Measurements from ENCODE around the gene EPB41.
A peak's percentile ranks its signal among the peaks of the same experiment; 100 is the strongest.
"Not testable (repeated sequence)": the region's sequence is repeated elsewhere in the genome, so short reads cannot be mapped to it uniquely, and the experiment has no call there.

The EPB41 gene

DNA sequence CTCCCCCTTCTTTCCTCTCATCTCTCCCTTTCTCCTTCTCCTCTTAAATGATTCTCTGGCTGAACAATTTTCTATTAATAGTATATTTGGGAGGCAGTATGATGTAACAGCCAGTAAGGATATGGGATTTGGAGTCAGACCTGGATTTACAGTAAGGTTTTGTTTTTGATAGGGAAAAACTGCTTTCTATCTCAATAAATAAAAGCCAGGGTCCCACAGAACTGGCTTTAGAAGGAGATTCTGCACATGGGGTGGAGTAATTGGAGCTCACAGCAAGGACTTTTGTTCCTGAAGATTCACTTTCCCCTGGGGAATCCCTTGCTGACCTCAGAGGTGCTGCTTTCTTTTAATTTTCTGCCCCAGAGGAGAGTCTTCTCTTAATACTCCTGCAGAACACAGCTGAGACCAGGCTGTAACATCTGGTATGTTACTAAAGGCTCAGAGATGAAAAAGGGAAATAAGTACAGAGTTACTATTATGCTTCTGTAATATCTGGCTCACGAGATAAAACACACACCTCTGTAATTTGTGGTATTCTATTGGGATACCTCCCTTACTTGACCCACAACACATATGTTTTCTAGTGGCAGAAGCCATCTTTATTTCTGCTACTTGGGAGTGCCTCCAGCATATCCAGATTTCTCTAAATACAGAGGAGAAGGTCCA lies 13.4 kb downstream of the EPB41 start:
- DNase-seq (ENCODE audit: low spot score) = no peak

GRCh38 chr1:28928314-28928941 lies 14.1 kb downstream of the EPB41 start:
- peak; percentile 18 for DNase-seq (ENCODE audit: low spot score)

DNA sequence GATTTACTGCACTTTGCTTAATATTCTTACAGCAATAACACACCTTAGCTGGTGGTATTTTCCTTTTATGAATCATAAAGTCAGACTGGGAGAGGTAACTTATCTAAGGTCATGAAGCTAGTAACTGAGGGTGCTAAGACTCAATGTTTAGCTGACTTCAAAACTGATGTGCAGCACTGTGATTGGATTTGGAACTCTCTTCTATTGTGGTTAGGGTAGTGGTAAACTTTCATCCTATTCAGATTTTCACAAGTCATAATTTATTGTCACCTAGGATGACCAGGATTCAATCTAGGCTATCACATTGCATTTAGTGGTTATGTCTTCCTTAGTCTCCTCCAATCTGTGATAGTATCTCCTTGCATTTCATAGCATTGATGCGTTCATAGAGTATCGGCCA lies 18.9 kb downstream of the EPB41 start:
- peak; percentile 39 for DNase-seq (ENCODE audit: low spot score)

GRCh38 chr1:28933918-28934317 lies 19.5 kb downstream of the EPB41 start:
- DNase-seq (ENCODE audit: low spot score) = no peak

GRCh38 chr1:28934676-28935075 lies 20.3 kb downstream of the EPB41 start:
- DNase-seq (ENCODE audit: low spot score) = no peak

DNA sequence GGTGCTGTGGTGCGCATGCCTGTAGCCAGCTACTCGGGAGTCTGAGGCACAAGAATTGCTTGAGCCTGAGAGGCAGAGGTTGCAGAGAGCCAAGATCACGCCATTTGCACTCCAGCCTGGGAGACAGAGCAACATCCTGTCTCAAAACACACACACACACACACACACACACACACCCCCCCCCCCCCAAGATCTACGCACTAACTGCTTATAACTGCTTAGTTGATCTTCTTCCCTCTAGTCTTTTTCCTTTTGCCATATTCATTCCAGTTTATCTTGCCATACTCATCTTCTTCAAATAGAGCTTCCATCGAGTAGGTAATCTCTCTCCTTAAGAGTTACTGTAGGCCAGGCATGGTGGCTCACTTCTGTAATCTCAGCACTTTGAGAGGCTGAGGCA lies 20.9 kb downstream of the EPB41 start:
- DNase-seq (ENCODE audit: low spot score) = no peak

- DNase-seq (ENCODE audit: low spot score) = no peak
Observed at GRCh38 chr1:28936094-28936493, 21.7 kb downstream of the EPB41 start.

DNA sequence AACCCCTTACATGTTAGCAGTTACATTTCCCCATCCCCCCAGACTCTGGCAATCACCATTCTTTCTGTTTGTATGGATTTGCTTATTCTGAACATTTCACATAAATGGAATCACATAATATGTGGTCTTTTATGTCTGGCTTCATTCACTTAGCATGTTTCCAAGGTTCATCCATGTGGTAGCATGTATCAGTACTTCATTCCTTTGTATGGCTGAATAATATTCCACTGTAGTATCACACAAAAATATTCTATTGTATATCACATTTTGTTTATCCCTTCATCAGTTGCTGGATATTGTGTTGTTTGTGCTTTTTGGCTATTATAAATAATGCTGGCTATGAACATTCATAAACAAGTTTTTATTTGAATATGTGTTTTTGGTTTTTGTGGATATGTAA lies 22.2 kb downstream of the EPB41 start:
- no peak for DNase-seq (ENCODE audit: low spot score)

DNA sequence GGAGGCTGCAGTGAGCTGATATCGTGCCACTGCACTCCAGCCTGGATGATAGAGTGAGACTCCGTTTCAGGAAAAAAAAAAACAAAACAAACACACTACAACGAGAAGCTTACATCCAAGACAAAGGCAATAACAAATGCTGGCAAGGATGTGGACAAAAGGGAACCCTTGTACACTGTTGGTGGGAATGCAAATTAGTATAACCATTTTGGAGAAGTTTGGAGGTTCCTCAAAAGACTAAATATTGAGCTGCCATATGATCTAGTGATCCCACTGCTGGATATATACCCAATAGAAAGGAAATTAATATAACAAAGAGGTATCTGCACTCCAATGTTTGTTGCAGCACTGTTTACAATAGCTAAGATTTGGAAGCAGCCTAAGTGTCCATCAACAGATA lies 29.2 kb downstream of the EPB41 start:
- not testable (repeated sequence) for DNase-seq (ENCODE audit: low spot score)

DNA sequence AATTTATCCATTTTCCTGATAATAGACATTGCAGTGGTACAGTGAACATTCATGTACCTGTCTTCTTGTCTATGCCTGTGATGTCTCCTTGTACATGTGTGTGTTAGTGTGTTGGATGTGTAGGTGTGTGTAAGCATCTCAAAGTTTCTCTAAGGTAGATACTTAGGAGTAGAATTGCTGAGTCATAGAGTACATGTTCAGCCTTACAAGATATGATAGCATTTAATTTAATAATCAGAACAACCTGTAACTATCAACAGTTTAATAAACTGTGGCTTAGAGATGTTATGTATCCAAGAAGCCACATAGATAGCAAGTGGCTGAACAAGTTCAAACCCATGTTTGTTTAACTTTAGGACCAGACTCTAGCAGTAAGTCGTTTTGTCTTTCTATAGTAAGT lies 35.6 kb downstream of the EPB41 start:
- DNase-seq (ENCODE audit: low spot score) = no peak

DNA sequence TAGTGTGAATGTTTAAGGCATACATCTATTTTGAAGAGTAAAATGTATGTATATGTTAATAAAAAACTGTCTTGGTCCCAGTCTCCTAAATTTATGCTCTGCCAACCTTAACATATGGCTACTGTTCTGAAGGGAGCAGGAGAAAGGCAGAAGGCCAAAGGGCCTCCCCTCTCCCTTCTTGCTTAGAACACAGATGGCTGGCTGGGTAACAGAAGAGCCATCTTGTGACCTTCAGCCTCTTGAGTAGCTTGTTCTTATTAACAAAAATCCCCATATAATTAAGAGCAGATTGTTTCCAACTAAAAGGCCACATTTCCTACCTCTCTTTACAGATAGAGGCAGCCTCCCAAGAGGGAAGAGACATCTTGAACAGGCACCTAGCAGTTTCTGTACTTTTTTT lies 36.1 kb downstream of the EPB41 start:
- no peak for DNase-seq (ENCODE audit: low spot score)

GRCh38 chr1:28954126-28954726 lies 39.9 kb downstream of the EPB41 start:
- no peak for DNase-seq (ENCODE audit: low spot score)

- no peak for DNase-seq (ENCODE audit: low spot score)
Observed at GRCh38 chr1:28956038-28956464, 41.7 kb downstream of the EPB41 start.

DNA sequence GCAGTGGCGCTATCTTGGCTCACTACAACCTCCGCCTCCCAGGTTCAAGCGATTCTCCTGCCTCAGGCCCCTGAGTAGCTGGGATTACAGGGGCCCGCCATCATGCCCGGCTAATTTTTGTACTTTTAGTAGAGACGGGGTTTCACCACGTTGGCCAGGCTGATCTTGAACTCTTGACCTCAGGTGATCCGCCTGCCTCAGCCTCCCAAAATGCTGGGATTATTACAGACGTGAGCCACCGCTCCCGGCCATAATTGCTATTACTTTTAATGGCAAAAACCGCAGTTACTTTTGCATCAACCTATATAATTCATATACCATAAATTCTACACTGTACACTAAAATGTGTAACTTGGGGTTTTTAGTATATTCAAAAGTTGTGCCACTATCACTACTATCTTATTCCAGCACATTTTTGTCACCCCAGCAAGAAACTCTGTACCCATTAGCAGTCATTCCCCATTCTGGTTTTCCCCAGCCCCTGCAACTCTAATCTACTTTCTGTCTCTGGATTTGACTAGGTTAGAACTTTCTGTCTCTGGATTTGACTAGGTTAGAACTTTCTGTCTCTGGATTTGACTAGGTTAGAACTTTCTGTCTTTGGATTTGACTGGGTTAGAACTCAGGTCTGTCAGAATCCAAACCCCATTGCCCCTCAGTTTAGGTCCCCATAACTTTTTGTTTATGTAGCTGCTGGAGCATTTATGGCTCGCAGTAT lies 47.9 kb downstream of the EPB41 start:
- DNase-seq (ENCODE audit: low spot score) = not testable (repeated sequence)

- DNase-seq (ENCODE audit: low spot score) = peak; percentile 6
Observed at GRCh38 chr1:28965271-28965870, 51.0 kb downstream of the EPB41 start.

GRCh38 chr1:28966617-28967016 lies 52.2 kb downstream of the EPB41 start:
- no peak for DNase-seq (ENCODE audit: low spot score)

- peak; percentile 37 for DNase-seq (ENCODE audit: low spot score)
Observed at GRCh38 chr1:28971980-28972771, 57.8 kb downstream of the EPB41 start.

DNA sequence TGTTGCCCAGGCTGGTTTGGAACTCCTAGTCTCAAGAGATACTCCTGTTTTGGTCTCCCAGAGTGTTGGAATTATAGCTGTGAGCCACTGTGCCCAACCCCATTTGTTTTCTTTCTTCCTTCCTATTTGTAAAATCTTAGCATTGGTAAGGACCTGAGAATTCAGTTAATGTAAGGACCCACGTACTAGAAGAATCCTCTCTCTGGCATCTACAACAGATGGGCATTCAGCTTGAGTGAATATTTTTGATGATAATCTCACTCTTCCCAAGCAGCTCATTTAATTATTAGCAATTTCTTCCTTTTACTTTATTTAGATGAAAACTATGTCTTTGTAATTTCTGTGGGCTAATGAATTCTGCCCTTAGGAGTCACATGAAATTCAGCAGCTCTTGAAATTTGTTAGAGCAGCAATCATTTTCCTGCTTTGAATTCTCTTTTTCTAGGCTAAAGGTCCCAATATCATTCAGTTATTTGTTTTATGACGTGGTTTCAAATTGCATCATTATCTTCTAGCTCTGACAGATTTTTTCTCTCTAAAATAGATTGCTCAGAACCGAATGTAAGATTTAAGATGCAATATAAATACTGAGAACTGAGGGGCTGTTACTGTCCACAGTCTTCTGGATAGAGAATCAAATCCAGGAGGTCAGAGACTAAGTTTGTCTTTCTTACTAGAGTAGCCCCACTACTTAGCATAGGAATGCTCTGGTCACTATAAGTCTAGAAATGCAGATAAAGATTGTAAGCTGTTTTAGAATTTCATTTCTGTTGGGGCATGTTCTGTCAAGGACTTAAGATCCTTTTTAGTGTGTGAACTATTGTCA lies 59.4 kb downstream of the EPB41 start:
- DNase-seq (ENCODE audit: low spot score) = no peak

- no peak for DNase-seq (ENCODE audit: low spot score)
Observed at GRCh38 chr1:28974432-28974831, 60.1 kb downstream of the EPB41 start.

GRCh38 chr1:28976248-28976647 lies 61.9 kb downstream of the EPB41 start:
- DNase-seq (ENCODE audit: low spot score) = no peak

DNA sequence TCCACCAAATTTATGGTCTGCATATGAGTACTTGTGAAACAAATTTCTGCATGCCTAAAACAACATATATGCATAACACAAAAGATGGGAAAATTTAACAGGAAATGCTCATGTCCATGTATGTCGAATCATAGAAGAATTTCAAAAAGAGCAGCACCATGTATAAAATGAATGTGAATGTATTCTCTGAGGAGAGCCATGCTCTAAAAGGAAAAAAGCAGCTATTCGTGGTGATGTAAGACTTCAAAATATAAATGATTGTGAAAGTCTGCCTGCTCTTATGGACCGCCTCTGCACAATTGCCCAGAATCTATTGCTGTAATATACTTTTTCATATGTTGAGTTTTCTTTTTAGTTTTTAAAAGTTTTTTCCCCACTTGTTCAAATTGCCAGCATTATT lies 66.8 kb downstream of the EPB41 start:
- DNase-seq (ENCODE audit: low spot score) = no peak
